Testis (tissue), 2 donors: ENCODE measurements around the gene HNRNPA3.

Experiments used
- CTCF ChIP-seq, 3 experiments: fragments of 450-650 bp in 2 of 3; fragments of 200-600 bp in 1 of 3; sonication (generic) in 1 of 3; IDR thresholded peaks; one replicate each; pipeline ENCODE4 v1.5.1; 2016 to 2019; ENCODE audit warnings: antibody characterized with exemption in 3 of 3, mild to moderate bottlenecking in 2 of 3, moderate library complexity in 1 of 3
- POLR2A ChIP-seq: fragments of 450-650 bp; IDR thresholded peaks from one replicate; pipeline ENCODE4 v1.6.1; 2017; ENCODE audit warnings: antibody characterized with exemption, mild to moderate bottlenecking, moderate library complexity

GRCh38 chr2:177245010-177245422 is 32.4 kb downstream of the HNRNPA3 start:
- TF ChIP-seq CTCF (IDR thresholded peaks at IDR 0.05) (no peak), POLR2A (no peak)
